ENCODE measurements around the gene C1orf210. TPM values are rescaled to one million over a fixed set of nuclear protein-coding genes. Genes with fewer than 3 reads are reported as not detected.

Gene C1orf210
- total RNA-seq, 2 experiments from 2014 or later: not detected

DNA sequence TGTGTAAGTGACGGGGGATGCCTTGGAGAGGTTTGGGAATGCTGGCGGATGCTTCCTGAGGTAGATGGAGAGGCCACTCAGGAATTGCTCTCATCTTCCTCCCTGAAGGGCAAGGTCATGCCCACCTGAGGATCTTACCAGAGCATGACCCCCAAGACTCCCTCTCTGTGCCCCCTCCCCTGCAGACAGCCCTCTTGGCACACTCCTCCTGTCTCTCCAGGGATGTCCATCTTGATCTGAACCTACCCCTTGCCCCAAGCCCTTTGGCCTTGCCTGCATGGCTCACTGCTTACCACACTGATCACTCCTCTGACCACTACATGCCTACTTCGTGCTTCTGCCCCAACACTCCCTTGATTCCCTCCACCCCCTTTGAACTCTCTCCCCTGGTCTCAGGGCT is 34.4 kb upstream of the C1orf210 start:
- Mint-ChIP-seq H3K4me1 (ENCODE audit: low read depth) (peaks cover 4% of the 10 kb centered on the region), H3K4me3 (no peak overlapping the region), H3K9me3 (peaks cover 6% of the 10 kb centered on the region), H3K27me3 (no peaks in the 10 kb centered on the region), H3K27ac (no peak overlapping the region), H3K36me3 (ENCODE audit: low read depth) (no peaks in the 10 kb centered on the region)
- CTCF ChIA-PET: no interaction called here
- TF ChIP-seq, protein P1, sequence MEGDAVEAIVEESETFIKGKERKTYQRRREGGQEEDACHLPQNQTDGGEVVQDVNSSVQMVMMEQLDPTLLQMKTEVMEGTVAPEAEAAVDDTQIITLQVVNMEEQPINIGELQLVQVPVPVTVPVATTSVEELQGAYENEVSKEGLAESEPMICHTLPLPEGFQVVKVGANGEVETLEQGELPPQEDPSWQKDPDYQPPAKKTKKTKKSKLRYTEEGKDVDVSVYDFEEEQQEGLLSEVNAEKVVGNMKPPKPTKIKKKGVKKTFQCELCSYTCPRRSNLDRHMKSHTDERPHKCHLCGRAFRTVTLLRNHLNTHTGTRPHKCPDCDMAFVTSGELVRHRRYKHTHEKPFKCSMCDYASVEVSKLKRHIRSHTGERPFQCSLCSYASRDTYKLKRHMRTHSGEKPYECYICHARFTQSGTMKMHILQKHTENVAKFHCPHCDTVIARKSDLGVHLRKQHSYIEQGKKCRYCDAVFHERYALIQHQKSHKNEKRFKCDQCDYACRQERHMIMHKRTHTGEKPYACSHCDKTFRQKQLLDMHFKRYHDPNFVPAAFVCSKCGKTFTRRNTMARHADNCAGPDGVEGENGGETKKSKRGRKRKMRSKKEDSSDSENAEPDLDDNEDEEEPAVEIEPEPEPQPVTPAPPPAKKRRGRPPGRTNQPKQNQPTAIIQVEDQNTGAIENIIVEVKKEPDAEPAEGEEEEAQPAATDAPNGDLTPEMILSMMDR (IDR thresholded peaks at IDR 0.05): no peak
- ATAC-seq (no peak), DNase-seq (no peak)
- intact Hi-C loops (cut with micrococcal nuclease): no loop called here
- POLR2A ChIA-PET: no interaction called here

DNA sequence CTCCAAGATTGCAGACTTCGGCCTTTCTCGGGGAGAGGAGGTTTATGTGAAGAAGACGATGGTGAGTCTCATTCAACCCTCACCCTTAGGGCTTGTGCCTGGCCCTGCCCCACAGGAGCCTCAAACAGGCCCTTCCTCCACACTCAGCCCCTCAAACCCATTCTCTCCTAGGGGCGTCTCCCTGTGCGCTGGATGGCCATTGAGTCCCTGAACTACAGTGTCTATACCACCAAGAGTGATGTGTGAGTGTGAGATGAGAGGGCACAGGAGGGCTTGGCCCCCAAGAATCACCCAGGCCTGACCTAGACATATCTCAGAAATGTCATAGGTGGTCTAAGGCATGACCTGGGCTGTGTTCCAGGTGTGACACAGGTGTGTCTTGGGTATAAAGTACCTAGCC is 33.9 kb upstream of the C1orf210 start:
- Mint-ChIP-seq H3K27ac (no peak overlapping the region), H3K4me1 (ENCODE audit: low read depth) (peaks cover 4% of the 10 kb centered on the region), H3K4me3 (no peak overlapping the region), H3K27me3 (no peaks in the 10 kb centered on the region), H3K9me3 (peaks cover 2% of the 10 kb centered on the region), H3K36me3 (ENCODE audit: low read depth) (no peaks in the 10 kb centered on the region)
- TF ChIP-seq, protein P1 (IDR thresholded peaks at IDR 0.05): no peak
- ChIA-PET CTCF (no interaction called here), POLR2A (no interaction called here)
- no peak for DNase-seq
- intact Hi-C loops (cut with micrococcal nuclease): no loop called here
- no peak for ATAC-seq

DNA sequence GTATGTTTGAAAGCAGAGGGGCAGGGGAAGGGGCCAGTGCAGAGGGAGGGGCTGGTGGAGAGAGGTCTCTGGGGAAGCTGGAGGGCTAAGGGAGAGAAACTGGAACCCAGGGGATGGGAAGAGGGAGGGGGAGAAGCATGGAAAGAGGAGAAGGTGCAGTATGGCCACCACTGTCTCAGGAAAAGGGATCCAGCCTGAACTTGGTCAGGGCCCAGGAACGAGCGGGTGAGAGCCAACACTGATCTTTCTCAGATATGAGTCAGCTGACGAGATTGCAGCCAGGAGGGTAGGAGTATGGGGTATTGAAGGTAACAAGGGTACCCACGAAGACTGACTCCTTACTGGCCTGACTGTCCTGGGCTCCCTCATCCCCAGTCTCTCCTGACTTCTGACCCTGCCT is 33.5 kb upstream of the C1orf210 start:
- Mint-ChIP-seq H3K27me3 (no peaks in the 10 kb centered on the region), H3K4me3 (no peak overlapping the region), H3K4me1 (ENCODE audit: low read depth) (peaks cover 4% of the 10 kb centered on the region), H3K9me3 (no peaks in the 10 kb centered on the region), H3K27ac (no peak overlapping the region), H3K36me3 (ENCODE audit: low read depth) (no peaks in the 10 kb centered on the region)
- DNase-seq: no peak
- ChIA-PET CTCF (no interaction called here), POLR2A (no interaction called here)
- intact Hi-C loops (cut with micrococcal nuclease): no loop called here
- TF ChIP-seq, protein P1 (IDR thresholded peaks at IDR 0.05): no peak
- no peak for ATAC-seq

DNA sequence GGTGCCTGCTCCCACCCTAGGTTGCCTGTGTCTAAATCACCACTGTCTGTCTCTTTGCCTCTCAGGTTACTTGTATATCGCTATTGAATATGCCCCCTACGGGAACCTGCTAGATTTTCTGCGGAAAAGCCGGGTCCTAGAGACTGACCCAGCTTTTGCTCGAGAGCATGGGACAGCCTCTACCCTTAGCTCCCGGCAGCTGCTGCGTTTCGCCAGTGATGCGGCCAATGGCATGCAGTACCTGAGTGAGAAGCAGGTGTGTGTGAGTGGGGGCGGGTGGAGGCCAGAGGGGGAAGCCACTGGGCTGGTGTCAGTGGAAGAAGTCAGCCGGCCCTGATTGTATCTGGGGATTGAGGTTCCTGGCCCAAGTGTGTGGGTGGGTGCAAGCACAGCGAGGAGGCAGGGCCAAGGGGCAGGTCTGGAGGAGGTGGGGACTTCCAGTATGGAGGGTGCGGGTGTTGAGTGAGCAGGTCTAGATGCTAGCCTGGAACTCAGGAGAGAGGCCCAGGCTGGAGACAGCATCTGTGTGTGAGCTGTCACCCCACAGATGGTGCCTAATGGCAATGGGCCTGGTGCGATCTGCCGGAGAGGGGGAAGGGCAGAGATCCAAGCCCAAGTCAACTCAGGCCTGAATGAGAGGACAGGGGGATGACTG is 32.6 kb upstream of the C1orf210 start:
- CTCF ChIA-PET: no interaction called here
- H3K9me3 Mint-ChIP-seq: no peaks in the 10 kb centered on the region
- peak; percentile 18 for DNase-seq

DNA sequence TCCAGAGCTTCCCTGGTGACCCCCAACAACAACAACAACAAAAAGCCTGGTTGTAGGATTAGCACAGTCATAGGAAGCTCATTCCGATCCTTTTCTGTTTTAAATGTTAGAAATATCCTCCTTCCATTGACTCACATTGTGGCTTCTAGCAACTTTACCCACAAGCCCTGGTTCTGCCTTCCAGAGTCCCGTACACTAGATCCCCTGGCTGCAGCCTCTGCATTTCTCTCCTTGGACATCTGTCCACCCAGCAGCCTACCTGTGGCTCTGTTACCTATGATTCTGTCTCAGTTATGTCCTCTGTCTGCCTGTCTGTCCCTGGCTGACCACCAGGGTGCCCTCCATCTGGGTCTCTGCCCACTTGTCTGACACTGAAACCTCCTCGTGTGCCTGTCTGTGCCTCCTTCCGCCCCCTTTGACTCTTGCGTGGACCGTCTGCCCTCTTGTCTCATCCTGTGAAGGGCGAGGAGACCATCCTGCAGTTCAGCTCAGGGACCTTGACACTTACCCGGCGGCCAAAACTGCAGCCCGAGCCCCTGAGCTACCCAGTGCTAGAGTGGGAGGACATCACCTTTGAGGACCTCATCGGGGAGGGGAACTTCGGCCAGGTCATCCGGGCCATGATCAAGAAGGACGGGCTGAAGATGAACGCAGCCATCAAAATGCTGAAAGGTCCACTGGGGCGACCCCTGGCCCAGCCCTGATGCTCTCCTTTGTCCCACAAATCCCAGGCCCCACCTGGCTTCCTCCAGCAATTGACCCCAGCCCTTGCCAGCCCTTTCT is 31.5 kb upstream of the C1orf210 start:
- TF ChIP-seq, protein P1 (IDR thresholded peaks at IDR 0.05): no peak
- ChIA-PET CTCF (no interaction called here), POLR2A (no interaction called here)
- no peak overlapping the region for H3K27ac Mint-ChIP-seq
- H3K4me3 Mint-ChIP-seq: no peak overlapping the region
- no peaks in the 10 kb centered on the region for H3K27me3 Mint-ChIP-seq
- no peaks in the 10 kb centered on the region for H3K36me3 Mint-ChIP-seq (ENCODE audit: low read depth)
- no peaks in the 10 kb centered on the region for H3K9me3 Mint-ChIP-seq
- ATAC-seq (no peak), DNase-seq (no peak)
- peaks cover 4% of the 10 kb centered on the region for H3K4me1 Mint-ChIP-seq (ENCODE audit: low read depth)
- intact Hi-C loops (cut with micrococcal nuclease): no loop called here

More for the DNA sequence above, 32.6 kb upstream of the C1orf210 start:
- POLR2A ChIA-PET: no interaction called here
- Mint-ChIP-seq H3K4me3 (no peak overlapping the region), H3K36me3 (ENCODE audit: low read depth) (no peaks in the 10 kb centered on the region), H3K27me3 (no peaks in the 10 kb centered on the region), H3K27ac (no peak overlapping the region), H3K4me1 (ENCODE audit: low read depth) (peaks cover 4% of the 10 kb centered on the region)
- TF ChIP-seq, protein P1 (IDR thresholded peaks at IDR 0.05): no peak
- intact Hi-C loops (cut with micrococcal nuclease): no loop called here
- peak; percentile 24 for ATAC-seq
